NCI-H128 (cell line): Measurements from ENCODE around the gene DPP10.

Experiments used
- DNase-seq: peaks from one replicate; lab custom pipeline; 2025; ENCODE audit not compliant: unreplicated experiment; lab: John Stamatoyannopoulos, UW

DPP10 gene

DNA sequence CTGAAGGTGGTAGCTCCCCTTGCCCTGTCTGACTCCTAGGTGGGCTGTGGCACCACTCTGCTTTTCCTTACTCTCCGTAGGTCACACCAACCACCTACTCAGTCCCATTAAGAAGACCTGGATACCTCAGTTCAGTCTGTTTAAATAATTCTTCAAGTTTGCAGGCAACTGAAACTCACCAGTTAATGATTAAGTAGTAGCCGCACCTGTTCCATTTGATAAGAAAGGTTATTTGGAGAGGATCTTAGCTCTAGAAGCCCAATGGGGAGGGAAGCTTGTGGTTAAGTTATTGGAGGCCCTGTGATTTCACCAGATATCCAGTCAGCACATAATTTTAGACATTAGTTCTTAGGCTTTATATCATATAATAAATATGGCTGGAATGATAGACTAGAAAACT, 1193.0 kb downstream of the DPP10 start:
- no peak for DNase-seq

DNA sequence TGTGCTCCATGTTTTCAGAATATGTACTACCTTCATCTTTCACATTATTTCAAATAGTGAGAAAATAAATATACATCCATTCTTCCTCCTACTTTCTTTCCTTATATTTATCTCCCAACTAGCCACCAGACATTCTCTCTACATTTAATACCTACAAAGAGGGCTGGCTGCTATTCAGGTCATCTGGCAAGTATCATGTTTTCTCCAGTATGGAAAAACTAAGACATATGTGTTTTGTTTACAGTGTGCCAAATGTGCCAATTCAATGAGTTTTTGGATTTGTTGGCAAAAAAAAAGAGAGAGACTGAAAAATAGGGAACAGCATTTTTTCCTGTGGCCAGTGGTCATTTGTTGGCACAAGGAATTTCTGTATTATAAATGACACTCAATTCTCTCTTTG, 1207.3 kb downstream of the DPP10 start:
- DNase-seq, result no peak

DNA sequence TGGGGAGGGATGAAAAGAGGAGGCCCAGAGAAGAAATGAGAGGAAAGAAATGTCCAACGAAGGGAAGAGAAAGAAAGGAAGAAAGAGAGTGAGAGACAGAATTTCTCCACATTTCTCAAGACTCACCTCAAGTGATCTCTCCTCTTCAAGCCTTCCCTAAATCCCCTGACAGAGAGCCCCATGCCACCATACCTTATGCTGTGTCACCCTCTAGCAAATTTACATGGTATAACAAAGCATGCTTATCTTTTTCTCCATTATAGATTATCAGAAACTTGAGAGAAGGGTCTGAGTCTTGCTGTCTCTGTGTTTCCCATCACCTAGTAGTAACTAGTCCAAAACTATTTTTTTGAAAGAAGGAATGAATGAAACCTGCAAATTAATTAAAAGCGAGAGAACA, 1208.4 kb downstream of the DPP10 start:
- DNase-seq, result no peak

DNA sequence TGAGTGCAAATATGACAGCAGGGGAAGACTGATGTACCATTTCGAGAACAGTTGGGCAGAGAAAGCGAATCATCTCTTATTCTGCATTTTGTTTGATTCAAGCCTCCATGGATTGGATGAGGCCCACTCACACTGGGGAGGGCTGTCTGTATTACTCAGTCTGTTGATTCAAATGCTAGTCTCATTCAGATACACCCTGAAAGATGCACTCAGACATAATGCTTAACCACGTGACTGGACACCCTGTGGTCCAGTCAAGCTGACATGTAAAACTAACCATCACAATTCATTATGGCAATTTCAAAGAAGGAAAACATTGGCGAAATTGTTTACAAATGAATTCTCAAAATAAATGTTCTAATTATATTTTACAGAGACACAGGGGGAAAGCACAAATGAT, 1210.2 kb downstream of the DPP10 start:
- DNase-seq, result no peak

DNA sequence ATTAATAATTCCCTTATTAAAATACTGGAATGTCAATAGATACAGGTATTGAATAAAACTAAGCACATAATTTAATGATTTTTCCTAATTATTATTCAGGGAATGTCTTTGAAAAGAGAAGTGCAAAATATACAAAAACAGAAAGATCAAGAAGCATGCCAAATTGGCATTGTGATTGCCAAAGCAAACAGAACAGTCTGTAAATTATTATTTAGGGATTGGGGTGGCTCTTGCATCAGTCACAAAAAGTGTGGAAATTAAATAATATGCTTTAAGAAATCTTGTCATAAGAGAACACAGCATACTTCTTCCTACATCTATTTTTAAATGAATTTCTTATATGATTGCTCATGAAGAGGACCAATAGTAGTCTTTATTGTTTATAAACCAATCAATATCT, 1211.9 kb downstream of the DPP10 start:
- DNase-seq, result no peak

DNA sequence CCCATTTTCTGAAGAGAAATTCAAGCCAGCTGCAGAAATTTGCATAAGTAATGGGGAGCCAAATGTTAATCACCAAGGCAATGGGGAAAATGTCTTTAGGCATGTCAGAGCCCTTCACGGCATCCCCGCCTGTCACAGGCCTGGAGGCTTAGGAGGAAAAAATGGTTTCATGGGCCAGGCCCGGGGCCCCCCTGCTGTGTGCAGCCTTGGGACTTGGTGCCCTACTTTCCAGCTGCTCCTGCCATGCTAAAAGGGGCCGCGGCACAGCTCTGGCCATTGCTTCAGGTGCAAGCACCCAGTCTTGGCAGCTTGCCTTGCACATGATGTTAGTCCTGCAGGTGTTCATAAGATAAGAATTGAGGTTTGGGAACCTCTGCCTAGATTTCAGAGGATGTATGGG, 1235.7 kb downstream of the DPP10 start:
- no peak for DNase-seq

DNA sequence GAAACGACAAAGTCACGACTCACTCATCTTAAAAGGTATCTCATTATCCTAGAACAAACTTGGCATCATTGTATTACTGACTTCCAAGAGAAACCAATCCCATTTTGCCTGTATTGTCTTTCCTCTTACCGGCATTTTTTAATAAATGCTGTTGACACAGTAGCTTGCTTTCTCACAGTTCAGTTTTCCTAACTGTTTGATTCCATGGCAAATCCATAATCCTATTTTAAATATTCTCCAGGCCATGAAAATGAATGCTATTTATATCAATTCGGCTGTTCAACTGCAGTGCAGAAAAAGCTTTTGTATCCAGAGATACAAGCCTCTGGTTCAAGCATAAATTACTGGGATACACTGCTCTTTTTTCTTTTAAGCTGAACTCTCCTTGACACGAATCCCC, 1241.9 kb downstream of the DPP10 start:
- no peak for DNase-seq

DNA sequence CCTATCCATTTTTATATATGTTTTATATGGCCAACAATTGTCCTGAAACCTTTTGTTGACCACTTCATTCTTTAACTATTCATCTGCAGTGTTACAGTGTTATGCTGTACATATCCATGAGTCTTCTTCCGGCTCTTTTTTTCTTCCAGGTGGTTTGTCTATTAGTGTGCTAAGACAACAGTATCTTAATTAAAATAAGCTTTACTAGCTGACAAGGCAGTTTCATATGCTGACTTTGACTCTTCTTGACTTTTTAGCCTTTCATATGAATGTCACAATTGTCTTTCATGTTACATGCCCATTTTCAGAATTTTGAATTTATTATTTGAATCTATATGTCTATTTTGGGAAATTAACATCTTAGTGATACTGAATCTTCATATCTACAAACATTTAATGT, 1249.0 kb downstream of the DPP10 start:
- DNase-seq, result no peak

DNA sequence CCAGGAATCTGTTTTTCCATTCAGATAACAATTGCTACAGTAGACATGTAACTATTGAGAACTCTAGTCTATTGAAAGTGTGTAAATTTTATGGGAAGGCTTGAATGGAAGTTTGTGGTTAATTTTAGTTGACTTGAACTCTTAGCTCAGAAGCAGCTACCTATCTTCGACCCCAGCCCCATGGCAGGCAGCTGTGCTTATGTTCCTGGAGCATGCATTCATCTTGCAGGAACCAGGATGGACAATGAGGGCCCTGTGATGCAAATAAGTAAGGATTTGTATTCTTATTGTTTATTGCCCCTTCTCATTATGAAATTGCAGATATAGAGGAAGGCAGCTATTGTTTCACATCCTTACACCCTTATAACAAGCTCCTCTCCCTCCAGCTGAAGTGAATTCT, 1252.2 kb downstream of the DPP10 start:
- DNase-seq, result no peak

DNA sequence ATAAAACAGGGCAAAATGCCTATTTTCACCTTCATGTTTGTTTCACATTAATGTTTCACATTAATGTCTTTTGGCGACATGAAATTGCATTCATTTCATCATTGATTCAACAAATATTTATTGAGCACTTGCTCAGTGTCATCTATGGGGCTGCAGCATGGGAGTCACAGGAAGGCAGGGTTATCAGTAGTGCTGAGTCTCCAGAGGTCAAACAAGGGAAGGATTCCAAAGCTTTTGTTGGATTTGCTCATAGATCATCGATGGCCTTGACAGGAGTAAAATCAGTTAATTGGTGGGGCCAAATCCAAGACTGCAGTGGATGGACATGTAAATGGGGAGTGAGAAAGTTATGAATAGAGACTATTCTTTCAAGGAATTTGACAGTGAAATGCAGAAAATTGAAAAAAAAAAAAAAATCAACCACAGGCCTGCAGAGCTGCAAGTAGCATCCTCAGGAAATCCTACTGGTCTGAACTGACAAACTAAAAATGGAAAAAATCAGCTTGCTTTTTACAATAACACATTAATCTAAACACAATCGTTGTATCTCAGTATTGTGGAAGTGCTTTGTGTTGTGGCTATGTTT, 1290.8 kb downstream of the DPP10 start:
- no peak for DNase-seq

DNA sequence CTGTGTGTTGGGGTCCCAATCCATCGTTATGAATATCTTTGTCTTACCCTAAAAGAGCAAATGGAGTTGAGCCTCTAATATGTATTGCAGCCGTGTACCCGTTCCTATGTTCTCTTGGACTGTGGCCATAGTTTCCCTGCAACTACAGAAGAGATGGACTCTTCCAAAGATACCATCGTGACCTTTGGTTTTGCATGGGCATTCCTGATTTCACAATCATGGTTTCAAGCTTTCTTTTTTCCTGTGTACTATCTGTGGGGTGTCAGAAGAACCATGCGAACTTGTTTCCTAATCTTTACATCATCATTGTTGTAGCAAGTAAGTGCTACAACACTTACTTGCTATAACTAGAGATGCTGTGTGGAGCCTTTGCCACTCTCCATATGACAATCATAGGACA, 1295.7 kb downstream of the DPP10 start:
- no peak for DNase-seq

DNA sequence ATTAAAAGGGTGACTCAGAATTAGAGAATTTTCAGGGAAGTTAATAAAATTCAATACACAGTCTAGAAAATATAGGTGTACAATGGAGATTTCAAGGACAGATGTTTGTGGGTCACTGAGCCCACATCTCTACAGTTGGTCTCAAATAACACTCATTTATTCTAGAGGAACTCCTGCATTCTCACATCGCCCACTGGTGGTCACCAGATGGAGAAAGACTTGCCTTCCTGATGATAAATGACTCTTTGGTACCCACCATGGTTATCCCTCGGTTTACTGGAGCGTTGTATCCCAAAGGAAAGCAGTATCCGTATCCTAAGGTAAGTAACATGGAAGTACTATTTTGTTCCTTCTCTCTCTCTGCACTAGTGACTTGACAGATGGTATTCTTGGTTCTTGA, 1297.1 kb downstream of the DPP10 start:
- no peak for DNase-seq

DNA sequence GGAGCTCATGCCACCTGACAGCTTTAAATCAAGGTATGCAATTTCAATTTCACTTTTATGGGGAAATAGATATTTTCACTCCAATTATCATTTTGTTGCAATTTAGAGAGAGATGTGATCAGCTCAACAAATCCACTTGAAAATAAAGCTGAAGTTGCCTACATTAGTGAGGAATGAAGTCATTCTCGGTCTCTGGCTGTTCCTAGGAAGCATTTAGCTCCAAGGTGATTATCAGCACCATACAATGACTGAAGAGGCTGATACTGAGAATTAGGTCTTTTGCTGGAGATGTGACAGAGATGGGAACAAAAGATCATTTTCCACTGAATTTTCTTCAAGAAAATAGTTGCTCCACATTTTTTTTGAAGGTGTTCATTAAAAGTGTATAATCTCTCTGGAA, 1303.7 kb downstream of the DPP10 start:
- no peak for DNase-seq

DNA sequence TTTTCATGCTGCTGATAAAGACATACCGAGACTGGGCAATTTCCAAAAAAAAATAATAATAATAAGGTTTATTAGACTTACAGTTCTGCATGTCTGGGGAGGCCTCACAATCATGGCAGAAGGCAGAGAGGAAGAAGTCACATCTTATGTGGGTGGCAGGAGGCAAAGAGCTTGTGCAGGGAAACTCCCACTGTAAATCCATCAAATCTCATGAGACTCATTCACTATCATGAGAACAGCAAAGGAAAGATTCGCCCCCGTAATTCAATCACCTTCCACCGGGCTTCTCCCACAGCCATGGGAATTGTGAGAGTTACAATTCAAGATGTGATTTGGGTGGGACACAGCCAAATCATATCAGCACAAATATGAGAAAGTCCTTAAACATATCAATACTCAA, 1314.8 kb downstream of the DPP10 start:
- no peak for DNase-seq

DNA sequence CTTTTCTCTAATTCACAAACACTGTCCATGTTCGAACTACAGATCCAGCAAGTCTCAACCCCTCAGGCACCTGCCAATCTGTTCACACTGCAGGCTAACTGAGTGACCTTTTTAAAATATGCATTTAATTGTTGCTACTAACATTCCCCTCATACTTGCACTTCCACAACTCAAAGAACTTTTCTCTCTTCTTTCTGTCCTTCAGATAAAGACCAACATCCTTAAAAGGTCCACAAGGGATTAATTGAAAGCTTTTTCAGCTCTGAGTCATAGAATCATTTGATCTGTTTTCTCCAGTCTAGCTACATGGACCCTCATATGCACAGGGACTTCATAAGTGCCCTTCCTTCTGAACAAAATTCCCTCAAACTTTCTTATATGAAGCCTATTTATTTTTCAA, 1321.2 kb downstream of the DPP10 start:
- DNase-seq, result no peak

DNA sequence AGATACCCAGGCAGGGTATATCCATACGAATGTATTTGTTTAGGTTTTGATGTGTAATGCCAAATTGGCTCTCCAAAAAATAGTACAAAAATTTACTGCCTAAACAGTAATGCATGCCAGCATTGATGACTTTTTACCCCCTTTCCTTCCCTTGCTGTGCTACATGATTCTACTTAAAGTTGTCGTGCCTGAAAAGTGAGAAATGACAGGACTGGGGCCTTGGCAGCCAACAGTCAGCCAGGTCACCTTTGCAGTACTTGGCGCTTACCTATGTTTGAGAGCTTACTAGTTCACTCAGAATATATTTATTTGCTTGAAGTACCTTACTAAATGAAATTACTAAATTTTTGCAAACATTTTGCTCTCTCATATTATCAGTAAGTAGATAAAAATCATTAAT, 1329.1 kb downstream of the DPP10 start:
- no peak for DNase-seq

DNA sequence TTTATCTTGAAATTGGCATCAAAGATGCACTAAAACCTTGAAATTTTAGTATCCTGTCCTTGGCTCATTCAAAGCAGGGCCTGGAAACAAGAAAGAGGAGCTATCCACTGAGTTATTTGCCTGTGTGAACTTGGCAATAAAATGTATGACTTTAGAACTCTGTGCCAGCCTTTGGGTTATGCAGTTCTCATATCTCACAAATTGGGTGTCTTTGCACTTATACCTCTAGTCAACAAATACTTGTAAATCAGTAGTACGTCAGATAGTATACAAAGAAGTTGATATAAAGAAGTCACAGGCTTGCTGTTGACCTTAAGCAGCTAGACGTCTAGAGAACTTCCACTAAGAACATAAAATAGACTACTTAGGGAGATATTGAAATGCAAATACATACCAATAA, 1331.9 kb downstream of the DPP10 start:
- DNase-seq, result no peak

DNA sequence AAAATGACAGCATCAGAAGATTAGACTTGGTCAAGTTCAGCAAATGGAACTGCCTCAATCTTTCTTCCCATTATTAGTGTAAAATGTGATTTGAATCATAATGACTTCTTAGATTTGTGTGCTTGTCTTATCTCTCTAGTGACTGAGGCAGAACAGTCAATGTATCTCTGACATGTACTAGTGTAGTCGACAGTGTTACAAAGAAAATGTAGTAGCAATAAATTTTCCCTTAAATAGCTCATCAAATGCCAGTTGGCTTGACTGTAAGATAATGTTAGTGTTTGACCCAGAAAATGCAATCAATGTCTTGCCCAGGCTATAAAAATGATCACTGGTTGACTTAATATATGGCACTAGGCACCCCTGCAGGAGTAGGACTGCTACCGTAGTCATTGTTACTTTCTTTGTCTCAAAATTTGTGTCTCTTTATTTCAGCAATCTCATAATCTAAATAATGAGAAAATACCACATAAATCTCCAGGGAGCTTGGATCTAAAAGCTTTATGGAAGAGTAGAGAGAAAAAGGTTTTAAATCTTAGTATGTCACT, 1336.7 kb downstream of the DPP10 start:
- no peak for DNase-seq

DNA sequence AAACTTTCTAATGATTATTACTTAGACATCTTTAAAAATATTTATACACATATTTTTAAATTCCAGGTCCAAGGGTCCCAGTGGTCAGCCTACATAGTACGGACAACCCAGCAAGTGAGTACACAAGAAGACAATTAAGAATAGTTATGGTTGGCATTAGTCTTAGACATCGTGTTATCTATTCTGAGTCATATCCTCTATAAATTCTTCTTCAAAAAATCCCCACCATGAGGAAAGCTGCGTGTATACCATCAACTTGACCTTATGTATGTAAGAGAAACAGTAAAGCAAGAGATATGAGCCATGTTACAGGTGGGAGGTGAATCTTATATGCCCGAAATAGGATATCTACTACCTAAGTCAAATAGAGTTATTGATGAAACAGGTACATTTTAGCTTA, 1339.8 kb downstream of the DPP10 start:
- DNase-seq, result no peak

DNA sequence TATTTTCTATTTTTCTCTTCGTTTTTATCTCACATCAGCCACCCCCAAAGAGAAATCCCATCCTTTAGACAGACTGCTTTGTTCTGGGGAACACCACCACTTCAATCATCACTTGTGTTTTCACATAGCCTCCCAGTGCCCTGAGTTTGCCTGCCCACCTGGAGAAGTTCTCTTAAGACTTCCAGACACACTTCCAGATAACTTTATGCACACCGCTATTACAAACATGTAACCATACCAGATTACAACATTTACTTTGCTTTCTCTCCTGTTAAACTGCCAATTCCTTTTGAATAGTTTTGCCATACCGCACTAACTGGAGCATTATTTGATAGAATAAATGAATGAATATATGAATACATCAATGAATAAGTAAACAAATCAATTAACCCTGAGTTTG, 1353.6 kb downstream of the DPP10 start:
- no peak for DNase-seq

DNA sequence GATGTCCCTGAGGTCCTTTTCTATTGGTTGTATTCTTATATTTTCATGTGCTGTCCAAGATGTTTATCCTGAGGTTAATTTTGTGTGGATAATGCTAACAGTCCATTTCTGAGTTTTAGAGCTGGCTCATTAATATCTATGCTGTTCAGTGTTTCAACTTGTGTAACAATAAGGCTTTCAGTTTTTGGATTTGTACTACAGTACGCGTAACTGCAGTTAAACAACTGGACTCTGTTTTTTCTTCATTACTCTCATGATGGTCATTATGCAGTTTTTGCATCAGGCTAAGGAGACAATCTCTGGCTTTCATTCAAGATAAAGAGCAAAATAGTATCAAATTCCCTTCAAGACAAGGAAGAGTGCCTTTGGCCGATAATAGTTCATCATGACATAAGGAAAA, 1364.8 kb downstream of the DPP10 start:
- no peak for DNase-seq

DNA sequence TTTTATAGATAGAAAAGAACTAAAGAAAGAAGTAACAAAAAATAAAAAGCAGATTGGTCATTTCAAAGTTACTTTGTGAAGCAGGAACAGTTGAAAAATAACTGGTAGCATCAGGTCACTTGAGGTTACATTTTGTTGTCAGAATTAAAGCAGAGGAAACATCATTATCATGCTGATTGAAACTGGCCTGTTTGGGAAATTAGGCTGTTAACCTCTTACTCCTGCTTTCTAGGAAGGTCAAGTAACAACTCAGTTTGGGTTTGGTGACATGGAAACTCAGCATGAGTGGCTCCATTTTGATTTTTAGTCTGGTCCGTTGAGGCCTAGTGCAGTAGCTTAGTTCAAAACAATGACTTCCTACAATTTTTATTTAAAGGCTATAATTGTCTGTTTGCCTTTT, 1383.5 kb downstream of the DPP10 start:
- DNase-seq, result no peak

DNA sequence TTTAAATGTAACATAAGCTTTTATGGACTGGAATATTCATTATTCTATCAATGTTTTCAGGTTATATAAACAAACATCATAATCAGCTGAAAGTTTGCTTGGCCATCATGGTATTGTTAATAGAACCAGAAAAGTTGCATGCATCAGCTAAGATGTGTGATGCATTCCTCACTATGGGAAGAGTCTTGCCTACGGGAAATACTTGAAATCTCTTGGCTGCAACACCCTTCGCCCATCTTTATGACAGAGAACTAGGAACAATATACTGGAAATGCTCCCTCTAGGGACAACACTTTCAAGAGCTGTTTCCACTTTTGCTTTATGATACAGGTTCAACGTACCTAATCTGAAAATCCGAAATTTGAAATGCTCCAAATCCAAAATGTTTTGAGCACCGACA, 1390.8 kb downstream of the DPP10 start:
- no peak for DNase-seq

DNA sequence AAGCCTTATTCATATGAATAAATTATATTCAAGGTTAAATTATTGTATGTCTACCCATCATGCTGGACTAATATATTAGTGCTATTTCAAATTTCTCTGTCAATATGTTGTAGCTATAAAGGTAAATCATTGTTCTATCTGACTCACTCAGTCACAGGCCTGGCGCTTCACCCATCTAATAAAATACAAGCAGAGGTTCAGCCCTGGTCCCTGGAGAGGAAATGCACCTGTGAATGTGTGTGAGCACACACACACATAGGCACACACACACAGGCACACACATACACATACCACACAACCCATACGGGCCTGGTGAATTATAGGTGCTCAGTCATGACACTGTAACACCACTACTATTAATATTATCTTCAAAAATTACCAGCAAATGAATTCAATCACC, 1396.1 kb downstream of the DPP10 start:
- no peak for DNase-seq
